GM21529 (cell line): ENCODE results near the gene CEP104.
"Not testable (repeated sequence)": the region's sequence is repeated elsewhere in the genome, so short reads cannot be mapped to it uniquely, and the experiment has no call there.

ENCODE experiments used
- ATAC-seq: cut with Tn5 transposase; IDR thresholded peaks from one replicate; pipeline ENCODE4 v1.9.1; 2021; ENCODE audit not compliant: unreplicated experiment

CEP104 gene

DNA sequence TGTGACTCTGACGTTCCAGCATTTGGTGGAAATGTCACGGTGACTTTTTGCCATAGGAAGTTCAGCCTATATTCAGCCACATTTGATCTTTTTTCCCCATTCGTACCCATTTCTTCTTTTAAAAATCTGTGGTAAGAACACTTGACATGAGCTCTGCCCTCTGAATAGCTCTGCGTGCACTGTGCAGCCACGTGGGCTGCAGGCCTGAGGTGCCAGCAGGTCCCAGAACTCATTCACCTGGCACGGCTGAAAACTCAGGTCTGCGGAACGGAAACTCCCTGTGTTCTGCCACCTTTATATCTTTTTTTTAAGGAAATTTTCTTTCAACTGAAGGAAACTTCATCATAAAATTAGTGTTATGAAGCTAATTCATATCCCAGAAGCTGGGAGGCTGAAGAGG lies 28.6 kb downstream of the CEP104 start:
- ATAC-seq: no peak

DNA sequence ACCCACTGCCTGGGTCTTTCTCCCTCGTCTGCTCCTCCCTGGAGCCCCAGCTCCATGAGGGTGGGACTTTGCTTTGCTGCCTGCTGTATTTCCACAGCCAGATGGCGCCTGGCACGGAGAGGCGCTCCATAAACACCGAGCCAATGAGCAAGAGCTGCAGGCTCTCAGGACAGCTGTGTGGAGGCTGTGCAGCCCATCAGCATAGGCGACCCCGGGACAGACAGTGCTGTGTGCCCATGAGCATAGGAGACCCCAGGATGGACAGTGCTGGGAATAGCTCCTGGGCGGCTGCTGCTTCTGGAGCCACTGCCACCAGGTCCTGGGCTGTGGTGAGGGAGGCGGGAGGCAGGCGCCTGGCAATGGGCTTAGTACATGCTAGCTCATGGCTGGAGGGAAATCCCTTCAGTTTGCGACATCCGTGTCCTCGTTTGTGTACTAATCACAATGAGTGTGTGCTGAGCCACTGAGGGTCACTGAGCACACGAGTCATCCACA lies 29.2 kb downstream of the CEP104 start:
- no peak for ATAC-seq

- no peak for ATAC-seq
Measured at GRCh38 chr1:3825356-3825755, 31.7 kb downstream of the CEP104 start.

- ATAC-seq: no peak
Measured at GRCh38 chr1:3824650-3825049, 32.4 kb downstream of the CEP104 start.

- no peak for ATAC-seq
Measured at GRCh38 chr1:3822421-3822820, 34.6 kb downstream of the CEP104 start.

GRCh38 chr1:3821908-3822307 lies 35.1 kb downstream of the CEP104 start:
- ATAC-seq: no peak

- ATAC-seq: no peak
Measured at GRCh38 chr1:3821447-3821846, 35.6 kb downstream of the CEP104 start.

- no peak for ATAC-seq
Measured at GRCh38 chr1:3821004-3821403, 36.0 kb downstream of the CEP104 start.

GRCh38 chr1:3820316-3820715 lies 36.7 kb downstream of the CEP104 start:
- ATAC-seq: no peak

- no peak for ATAC-seq
Measured at GRCh38 chr1:3819771-3820200, 37.2 kb downstream of the CEP104 start.

GRCh38 chr1:3817821-3818597 lies 39.0 kb downstream of the CEP104 start:
- no peak for ATAC-seq

- no peak for ATAC-seq
Measured at GRCh38 chr1:3817138-3817740, 39.8 kb downstream of the CEP104 start.

DNA sequence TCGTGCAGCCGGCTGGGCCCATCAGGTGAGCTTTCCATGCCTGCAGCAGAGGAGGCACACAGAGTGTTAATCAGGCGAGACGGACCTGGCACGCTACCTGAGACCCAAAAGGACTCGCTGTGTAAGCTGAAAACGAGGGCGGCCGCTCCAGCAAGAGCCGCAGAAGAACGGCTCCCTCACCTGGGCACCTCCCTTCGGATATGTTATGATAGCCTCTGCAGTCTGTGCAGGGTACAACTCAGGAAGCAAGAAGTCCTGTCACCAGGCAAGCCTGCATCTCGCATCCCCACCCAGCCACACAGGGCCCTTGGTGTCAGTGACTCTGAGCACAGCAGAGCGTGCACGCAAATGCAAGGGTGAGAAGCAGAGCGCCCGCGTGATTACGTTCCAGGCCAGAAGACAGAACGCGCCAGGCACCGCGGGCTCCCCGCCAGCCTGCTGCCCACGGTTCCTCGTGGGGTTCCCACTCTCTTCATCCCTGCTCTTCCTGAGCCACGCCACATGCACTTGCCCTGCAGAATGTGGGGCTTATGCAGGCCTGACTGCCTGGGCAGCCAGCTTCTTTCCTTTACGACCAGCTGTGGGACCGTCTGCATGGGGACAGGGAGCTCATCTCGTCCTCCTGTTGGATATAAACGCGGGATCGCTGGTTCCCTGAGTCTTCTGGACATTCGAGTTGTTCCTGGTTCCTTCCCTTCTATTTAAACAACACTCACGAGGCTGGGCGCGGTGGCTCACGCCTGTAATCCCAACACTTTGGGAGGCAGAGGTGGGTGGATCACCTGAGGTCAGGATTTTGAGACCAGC lies 40.5 kb downstream of the CEP104 start:
- ATAC-seq: no peak

- ATAC-seq: no peak
Measured at GRCh38 chr1:3814771-3815561, 42.0 kb downstream of the CEP104 start.

- no peak for ATAC-seq
Measured at GRCh38 chr1:3814065-3814464, 42.9 kb downstream of the CEP104 start.

DNA sequence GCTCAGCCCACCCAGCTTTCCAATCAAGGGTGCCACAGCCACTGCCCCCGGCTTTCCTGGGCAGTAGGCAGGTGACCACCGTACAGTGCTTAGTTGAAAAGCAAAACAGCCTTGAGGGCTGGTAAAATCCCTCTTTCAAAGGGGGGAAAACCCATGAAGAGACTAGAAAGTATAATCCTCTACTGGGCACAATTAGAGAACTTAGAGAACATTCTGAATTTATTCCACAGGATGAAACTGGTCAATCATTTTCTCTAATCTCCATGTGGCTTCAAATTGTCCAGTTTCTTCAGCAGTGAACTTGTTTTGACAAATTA lies 45.5 kb downstream of the CEP104 start:
- ATAC-seq: no peak

DNA sequence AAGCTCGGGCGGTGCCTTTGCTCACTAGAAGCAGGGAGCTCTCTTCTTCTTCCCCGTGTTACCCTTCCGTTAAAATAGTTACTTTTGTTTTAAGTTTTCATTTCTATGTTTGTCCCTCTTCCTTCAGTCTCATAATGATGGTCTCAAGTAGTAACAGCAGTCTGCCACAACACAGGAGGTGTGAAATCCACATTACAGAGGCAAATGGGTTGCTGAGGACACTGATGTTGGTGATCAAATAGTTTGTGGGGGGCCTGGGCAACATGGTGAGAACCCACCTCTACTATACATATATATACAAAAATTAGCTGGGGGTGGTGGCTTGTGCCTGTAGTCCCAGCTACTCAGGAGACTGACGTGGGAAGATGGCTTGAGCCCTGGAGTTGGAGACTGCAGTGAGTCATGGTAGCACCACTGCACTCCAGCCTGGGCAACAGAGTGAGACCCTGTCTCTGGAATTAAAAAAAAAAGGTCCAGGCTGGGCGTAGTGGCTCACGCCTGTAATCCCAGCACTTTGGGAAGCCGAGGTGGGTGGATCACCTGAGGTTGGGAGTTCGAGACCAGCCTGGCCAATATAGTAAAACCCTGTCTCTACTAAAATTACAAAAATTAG lies 46.8 kb downstream of the CEP104 start:
- ATAC-seq: not testable (repeated sequence)

- ATAC-seq: no peak
Measured at GRCh38 chr1:3809680-3810079, 47.3 kb downstream of the CEP104 start.

GRCh38 chr1:3807769-3808168 lies 49.2 kb downstream of the CEP104 start:
- ATAC-seq: no peak

GRCh38 chr1:3805038-3805437 lies 52.0 kb downstream of the CEP104 start:
- ATAC-seq: no peak

GRCh38 chr1:3804627-3804944 lies 52.4 kb downstream of the CEP104 start:
- not testable (repeated sequence) for ATAC-seq
